Activated T-cell treated with anti-CD3 and anti-CD28 coated beads, Interleukin-2, amount 50 U/mL, for 1 hour (primary cell): ENCODE results near the gene SIRT6.
"Not testable (repeated sequence)": the region's sequence is repeated elsewhere in the genome, so short reads cannot be mapped to it uniquely, and the experiment has no call there.

ENCODE experiments used
- DNase-seq: peaks from one replicate; pipeline ENCODE4 v3.0.0-alpha.2; 2020

SIRT6 gene

DNA sequence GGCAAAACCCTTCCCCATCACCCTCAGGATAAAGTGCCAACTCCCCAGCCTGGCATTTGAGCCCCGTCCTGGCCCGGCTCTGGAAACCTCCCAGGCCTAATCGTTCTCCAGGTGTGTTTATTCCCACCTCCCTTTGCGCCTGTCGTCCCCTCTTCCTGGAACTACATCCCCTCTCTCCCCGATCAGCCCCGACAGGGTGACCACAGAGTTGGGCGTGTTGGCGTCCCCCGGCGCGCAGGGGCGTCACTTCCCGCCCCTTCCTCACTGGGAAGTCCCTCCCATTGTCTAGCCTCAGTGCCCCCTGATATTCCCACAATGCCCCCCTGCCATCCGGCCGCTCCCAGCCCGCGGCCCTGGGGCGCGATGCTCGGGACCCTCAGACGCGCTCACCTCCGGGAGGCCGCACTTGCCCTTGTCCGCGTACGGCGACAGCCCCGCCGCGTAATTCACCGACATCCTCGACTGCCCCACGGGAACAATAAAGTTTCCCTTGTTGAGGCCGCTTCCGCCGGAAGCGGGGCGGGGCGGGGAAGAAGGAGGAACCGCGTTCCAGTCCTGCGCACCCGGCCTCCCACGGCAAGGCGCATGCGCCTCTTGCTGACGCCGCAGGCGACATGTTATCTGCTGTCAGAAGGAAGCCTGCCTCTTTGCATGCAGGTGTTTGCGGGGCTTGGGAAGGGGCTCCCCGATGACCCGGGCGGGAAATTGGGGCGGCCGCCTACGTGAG lies at the start of gene SIRT6, which contains the start of gene ANKRD24:
TSS of gene SIRT6 (minus strand) at position 480 of the 727 bp plus-strand sequence. CDS start at position 456, 24 bp downstream.
TSS of gene ANKRD24 (plus strand) at position 606 of the 727 bp plus-strand sequence. CDS start 3,737 bp downstream, outside the sequence.
- peak; percentile 95 for DNase-seq

DNA sequence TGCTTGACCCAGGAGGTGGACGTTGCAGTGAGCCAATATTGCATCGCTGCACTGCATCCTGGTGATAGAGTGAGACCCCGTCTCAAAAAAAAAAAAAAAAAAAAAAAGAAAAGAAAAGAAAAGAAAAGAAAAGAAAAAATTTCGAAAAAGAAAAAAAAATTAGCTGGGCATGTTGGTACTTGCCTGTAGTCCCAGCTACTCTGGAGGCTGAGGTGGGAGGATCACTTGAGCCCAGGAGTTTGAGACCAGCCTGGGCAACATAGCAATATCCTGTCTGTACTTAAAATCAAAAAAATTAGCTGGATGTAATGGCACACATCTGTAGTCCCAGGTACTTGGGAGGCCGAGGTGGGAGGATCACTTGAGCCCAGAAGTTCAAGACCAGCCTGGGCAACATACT lies 49.8 kb upstream of the SIRT6 start:
- not testable (repeated sequence) for DNase-seq

DNA sequence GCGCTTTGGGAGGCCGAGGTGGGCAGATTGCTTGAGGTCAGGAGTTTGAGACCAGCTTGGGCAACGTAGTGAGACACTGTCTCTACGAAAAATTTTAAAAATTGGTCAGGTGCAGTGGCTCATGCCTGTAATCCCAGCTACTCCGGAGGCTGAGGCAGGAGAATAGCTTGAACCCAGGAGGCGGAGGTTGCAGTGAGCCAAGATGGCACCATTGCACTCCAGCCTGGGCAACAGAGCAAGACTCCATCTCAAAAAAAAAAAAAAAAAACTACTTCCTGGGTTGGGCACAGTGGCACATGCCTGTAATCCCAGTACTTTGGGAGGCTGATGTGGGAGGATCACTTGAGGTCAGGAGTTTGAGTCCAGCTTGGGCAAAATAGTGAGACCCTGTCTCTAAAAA lies 49.2 kb upstream of the SIRT6 start:
- DNase-seq, result not testable (repeated sequence)

DNA sequence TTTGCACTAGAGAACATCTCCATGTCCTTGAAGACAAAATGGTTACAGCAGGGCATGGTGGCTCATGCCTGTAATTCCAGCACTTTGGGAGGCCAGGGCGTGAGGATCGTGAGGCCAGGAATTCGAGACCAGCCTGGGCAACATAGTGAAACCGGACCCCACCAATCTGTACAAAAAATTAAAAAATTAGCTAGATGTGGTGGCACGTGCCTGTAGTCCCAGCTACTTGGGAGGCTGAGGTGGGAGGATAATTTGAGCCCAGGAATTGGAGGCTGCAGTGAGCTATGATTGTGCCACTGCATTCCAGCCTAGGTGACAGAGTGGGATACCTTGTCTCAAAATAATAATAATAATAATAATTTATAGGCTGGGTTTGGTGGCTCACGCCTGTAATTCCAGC lies 47.9 kb upstream of the SIRT6 start:
- not testable (repeated sequence) for DNase-seq

- no peak for DNase-seq
Measured at GRCh38 chr19:4229179-4229931, 47.0 kb upstream of the SIRT6 start, which contains the start of gene EBI3. Gene EBI3, plus strand, starts transcription at chr19:4229523. Its CDS starts 28 bp downstream, at chr19:4229551.

DNA sequence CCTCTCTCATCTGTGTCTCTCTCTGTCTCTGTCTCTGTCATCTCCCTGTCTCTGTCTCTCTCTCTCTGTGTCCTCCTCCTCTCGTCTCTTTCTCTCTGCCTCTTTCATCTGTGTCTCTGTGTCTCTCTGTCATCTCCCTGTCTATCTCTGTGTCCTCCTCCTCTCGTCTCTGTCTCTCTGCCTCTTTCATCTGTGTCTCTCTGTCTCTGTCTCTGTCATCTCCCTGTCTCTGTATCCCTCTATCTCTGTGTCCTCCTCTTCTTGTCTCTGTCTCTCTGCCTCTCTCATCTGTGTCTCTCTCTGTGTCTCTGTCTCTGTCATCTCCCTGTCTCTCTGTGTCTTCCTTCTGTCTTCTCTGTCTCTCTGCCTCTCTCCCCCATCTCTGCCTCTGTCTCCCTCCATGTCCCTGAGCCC lies 46.4 kb upstream of the SIRT6 start:
- DNase-seq, result no peak

DNA sequence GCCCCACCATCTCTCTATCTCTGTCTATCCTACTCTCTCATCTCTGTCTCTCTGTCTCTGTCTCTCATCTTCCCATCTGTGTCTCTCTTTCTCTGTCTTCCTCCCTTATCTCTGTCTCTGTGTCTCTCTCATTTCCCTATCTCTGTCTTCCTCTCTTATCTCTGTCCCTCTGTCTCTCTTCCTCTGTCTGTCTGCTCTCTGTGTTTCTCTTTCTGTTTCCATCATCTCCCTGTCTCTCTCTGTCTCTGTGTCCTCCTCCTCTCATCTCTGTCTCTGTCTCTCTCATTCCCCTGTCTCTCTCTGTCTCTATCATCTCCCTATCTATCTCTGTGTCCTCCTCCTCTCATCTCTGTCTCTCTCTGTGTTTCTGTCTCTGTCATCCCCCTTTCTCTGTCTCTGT lies 45.4 kb upstream of the SIRT6 start:
- DNase-seq, result no peak

DNA sequence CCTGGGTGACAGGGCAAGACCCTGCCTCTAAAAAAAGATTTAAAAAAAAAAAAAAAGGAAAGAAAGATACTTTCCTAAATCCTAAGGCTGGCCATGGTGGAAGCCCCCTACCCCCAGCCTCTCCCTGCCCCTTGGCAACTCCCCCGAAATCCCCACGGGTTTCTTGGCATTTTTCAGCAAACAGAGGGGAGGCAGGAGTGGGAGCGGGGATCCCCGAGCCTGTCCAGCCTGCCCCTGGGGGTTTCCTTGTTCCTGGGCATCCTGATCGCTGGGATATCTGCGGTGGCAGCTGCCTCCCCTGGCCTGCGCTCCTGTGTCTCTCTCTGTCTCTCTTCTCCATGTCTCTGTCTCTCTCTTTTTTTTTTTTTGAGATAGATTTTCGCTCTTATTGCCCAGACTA lies 43.5 kb upstream of the SIRT6 start:
- no peak for DNase-seq

DNA sequence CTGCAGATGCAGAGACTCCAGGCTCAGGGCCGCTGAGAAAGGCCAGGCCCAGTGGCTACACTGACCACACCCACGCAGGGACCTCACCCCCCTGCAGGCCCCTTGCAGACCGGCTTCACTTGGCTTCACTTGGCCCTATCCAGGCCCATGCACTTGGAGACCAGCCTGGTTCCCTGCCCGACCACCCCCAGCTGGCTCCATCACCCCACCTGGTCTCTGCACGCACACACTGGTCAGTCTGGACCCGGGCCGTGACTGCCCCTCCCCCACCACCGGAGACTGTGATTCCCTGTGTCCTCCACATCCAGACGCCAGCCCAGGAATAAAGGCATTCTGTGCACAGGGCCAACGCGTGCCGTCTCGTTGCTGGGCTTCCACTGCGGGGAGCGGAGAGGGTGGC lies 42.1 kb upstream of the SIRT6 start:
- DNase-seq, result no peak

GRCh38 chr19:4220188-4220587 lies 37.8 kb upstream of the SIRT6 start:
- no peak for DNase-seq

- not testable (repeated sequence) for DNase-seq
Measured at GRCh38 chr19:4218523-4218922, 36.2 kb upstream of the SIRT6 start.

DNA sequence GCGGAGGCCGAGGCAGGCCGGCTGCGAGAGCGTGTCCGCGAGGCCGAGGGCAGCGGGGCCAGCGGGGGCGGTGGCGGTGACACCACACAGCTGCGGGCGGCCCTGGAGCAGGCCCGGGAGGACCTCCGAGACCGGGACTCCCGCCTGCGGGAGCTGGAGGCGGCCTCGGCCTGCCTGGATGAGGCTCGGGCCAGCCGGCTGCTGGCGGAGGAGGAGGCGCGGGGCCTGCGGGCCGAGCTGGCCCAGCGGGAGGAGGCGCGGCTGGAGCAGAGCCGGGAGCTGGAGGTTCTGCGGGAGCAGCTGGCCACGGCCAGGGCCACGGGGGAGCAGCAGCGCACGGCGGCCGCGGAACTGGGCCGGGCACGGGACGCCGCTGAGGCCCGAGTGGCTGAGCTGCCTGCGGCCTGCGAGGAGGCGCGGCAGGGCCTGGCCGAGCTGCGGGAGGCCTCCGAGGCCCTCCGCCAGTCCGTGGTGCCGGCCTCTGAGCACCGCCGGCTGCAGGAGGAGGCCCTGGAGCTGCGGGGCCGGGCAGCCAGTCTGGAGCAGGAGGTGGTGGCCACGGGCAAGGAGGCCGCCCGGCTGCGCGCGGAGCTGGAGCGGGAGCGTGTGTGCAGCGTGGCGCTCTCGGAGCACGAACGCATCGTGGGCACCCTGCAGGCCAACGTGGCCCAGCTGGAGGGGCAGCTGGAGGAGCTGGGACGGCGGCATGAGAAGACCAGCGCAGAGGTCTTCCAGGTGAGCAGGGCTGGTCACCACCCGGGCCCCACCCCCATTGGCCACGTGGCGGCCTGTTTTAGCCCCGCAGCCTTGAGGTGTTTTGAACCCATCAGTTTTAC lies 35.3 kb upstream of the SIRT6 start:
- DNase-seq, result no peak

GRCh38 chr19:4216846-4217245 lies 34.5 kb upstream of the SIRT6 start:
- no peak for DNase-seq

DNA sequence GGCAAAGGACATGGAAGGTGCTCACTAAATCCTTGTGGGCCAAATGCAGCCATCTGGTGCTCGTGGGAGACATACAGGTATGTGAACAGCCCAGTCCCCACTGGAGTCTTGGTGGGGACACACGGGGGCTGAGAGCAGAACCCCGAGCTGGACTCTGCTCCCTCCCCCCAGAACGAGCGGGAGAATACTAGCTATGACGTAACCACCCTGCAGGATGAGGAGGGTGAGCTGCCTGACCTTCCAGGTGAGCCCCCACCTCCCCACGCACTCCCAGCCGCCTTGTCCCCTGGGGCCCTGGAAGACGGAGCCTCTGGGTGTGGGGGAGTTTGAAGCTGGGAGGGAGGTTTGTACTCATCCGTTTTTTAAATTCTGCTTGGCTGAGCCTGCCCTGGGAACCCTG lies 33.4 kb upstream of the SIRT6 start:
- DNase-seq, result no peak

DNA sequence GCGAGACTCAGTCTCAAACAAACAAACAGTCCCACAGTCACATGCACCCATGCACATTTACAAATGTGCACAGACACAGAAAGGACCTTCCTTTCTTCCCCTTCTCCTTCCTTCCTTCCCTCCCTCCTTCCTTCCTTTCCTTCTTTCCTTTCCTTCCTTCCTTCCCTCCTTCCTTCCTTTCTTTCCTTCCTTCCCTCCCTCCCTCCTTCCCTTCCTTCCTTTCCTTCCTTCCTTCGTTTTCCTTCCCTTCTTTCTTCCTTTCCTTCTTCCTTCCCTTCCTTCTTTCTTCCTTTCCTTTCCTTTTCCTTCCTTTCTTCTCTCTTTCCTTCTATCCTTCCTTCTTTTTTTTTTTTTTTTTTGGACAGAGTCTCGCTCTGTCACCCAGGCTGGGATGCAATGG lies 30.8 kb upstream of the SIRT6 start:
- DNase-seq, result no peak

DNA sequence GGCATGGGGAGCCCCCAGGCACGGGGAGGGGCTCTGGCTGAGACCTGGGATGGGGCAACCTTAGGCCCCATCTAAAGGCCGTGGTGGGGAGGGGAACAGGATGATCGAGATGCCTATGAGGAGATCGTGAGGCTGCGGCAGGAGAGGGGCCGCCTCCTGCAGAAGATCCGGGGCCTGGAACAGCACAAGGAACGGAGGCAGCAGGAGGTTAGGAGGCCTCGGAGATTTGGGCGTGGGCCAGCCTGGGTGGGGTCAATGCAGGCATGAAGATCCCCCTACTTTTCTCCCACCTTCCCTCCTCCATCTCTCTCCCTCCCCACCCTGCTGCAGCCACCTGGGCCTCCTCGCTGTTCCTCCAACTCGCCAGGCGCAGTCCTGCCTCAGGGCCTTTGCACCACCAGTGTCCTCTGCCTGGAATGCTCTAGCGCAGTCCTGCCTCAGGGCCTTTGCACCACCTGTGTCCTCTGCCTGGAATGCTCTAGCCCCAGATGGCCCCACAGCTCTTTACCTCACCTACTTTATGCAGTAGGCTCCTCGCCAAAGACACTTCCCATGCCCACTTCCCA lies 27.9 kb upstream of the SIRT6 start:
- DNase-seq, result no peak

GRCh38 chr19:4208385-4209094 lies 26.2 kb upstream of the SIRT6 start:
- DNase-seq, result no peak

- no peak for DNase-seq
Measured at GRCh38 chr19:4206818-4207484, 24.6 kb upstream of the SIRT6 start.

GRCh38 chr19:4201798-4202197 lies 19.4 kb upstream of the SIRT6 start:
- DNase-seq, result no peak

GRCh38 chr19:4200940-4201542 lies 18.7 kb upstream of the SIRT6 start:
- DNase-seq, result no peak

DNA sequence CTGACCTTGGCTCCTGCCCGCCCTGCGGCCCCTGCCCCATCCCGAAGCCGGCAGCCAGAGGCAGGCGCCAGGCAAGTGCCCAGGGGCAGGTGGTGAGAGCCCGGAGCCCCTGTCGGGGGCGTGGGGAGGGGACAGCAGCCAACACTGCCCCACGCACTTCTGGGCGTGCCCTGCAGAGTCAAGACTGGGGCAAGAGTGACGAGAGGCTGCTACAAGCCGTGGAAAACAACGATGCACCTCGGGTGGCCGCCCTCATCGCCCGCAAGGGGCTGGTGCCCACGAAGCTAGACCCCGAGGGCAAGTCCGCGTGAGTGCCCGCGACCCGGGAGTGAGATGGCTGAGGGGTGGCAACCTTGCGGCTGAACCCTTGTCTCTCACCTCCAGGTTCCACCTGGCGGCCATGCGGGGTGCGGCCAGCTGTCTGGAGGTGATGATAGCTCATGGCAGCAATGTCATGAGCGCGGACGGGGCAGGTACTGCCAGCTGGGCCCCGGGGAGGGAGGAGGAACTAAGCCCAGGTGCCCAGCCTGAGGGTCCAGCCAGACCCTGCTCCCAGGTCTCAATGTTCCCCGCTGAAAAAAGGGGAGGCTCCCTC lies 17.4 kb upstream of the SIRT6 start:
- DNase-seq, result no peak
